Measurements from ENCODE around the gene UBN2. TPM values are rescaled to one million over a fixed set of nuclear protein-coding genes. Genes with fewer than 3 reads are reported as not detected.
"Not testable (repeated sequence)": the region's sequence is repeated elsewhere in the genome, so short reads cannot be mapped to it uniquely, and the experiment has no call there.

UBN2 gene
- total RNA-seq, 4 donors from 2014 or later: 19.9 to 33.7 (median 24.7) TPM

- no peaks in the 10 kb centered on the region for H3K4me1 ChIP-seq
These were observed 101.8 kb downstream of the UBN2 start for GRCh38 chr7:139332697-139333359.

GRCh38 chr7:139333443-139333842 lies 102.4 kb downstream of the UBN2 start:
- H3K4me3 ChIP-seq (replicated peaks in 1 of 3); H3K27me3 ChIP-seq; H3K4me1 ChIP-seq; DNase-seq; H3K27ac ChIP-seq; H3K36me3 ChIP-seq; intact Hi-C loops (cut with DNase I); H3K9me3 ChIP-seq: not testable (repeated sequence)
- WGBS, 2 donors: 95 to 97% methylated on average over 13 of the region's 13 CpGs

More at GRCh38 chr7:139332697-139333359, 101.8 kb downstream of the UBN2 start:
- no peak for DNase-seq
- Histone ChIP-seq H3K27me3 (no peaks in the 10 kb centered on the region), H3K4me3 (replicated peaks in 1 of 3) (no peak overlapping the region), H3K36me3 (no peaks in the 10 kb centered on the region), H3K27ac (no peak overlapping the region), H3K9me3 (no peaks in the 10 kb centered on the region)
- intact Hi-C loops (cut with DNase I): no loop called here
- TF ChIP-seq POLR2A (IDR thresholded peaks at IDR 0.05): no peak
- TF ChIP-seq CTCF (IDR thresholded peaks at IDR 0.05): no peak
- 82 to 86% methylated on average over 5 of the region's 5 CpGs for WGBS, 2 donors

- Histone ChIP-seq H3K27me3 (no peaks in the 10 kb centered on the region), H3K4me3 (replicated peaks in 1 of 3) (no peak overlapping the region), H3K9me3 (no peaks in the 10 kb centered on the region), H3K4me1 (no peaks in the 10 kb centered on the region), H3K36me3 (no peaks in the 10 kb centered on the region), H3K27ac (no peak overlapping the region)
- DNase-seq: no peak
- TF ChIP-seq POLR2A (IDR thresholded peaks at IDR 0.05) (no peak), CTCF (IDR thresholded peaks at IDR 0.05) (no peak)
- WGBS, 2 donors: 94 to 96% methylated on average over 4 of the region's 4 CpGs
- intact Hi-C loops (cut with DNase I): no loop called here
These were observed 103.5 kb downstream of the UBN2 start for GRCh38 chr7:139334399-139335150.

- H3K27ac ChIP-seq: no peak overlapping the region
- intact Hi-C loops (cut with DNase I): no loop called here
- TF ChIP-seq POLR2A (IDR thresholded peaks at IDR 0.05): no peak
- TF ChIP-seq CTCF (IDR thresholded peaks at IDR 0.05): no peak
- WGBS, 2 donors: 96 to 97% methylated on average over 2 of the region's 2 CpGs
- no peak overlapping the region for H3K4me3 ChIP-seq (replicated peaks in 1 of 3)
- no peaks in the 10 kb centered on the region for H3K27me3 ChIP-seq
- no peaks in the 10 kb centered on the region for H3K9me3 ChIP-seq
- DNase-seq: no peak
- H3K36me3 ChIP-seq: no peaks in the 10 kb centered on the region
- peaks cover 6 to 17% of the 10 kb centered on the region in 2 donors for H3K4me1 ChIP-seq
These were observed 108.0 kb downstream of the UBN2 start for GRCh38 chr7:139339025-139339424.

- H3K9me3 ChIP-seq: no peaks in the 10 kb centered on the region
- no peak for DNase-seq
- TF ChIP-seq CTCF (IDR thresholded peaks at IDR 0.05) (no peak), POLR2A (IDR thresholded peaks at IDR 0.05) (no peak)
- peak overlapping the region; percentile 5 to 89 (median 25) for H3K4me3 ChIP-seq (replicated peaks in 1 of 3)
- WGBS, 2 donors: 80 to 87% methylated on average over 13 of the region's 13 CpGs
- peaks cover 6 to 17% of the 10 kb centered on the region in 2 donors for H3K4me1 ChIP-seq
- no peaks in the 10 kb centered on the region for H3K27me3 ChIP-seq
- intact Hi-C loops (cut with DNase I): loop anchor here (10.0 kb wide), 1 partner anchor 145 kb away; the partner anchor contains the start of gene KLRG2
- peak overlapping the region; percentile 97 to 100 (median 99) for H3K27ac ChIP-seq
- no peaks in the 10 kb centered on the region for H3K36me3 ChIP-seq
These were observed 108.6 kb downstream of the UBN2 start for GRCh38 chr7:139339698-139340036.

All from thyroid gland (tissue), 4 donors.